ENCODE measurements around the gene ZSWIM5.

ZSWIM5 gene

GRCh38 chr1:45008076-45008475, 198.3 kb downstream of the ZSWIM5 start:
- no peak for DNase-seq
- Histone ChIP-seq H3K9me3 (ENCODE audit: severe bottlenecking) (no peaks in the 10 kb centered on the region), H3K4me3 (ENCODE audit: low read depth, low read length) (no peak overlapping the region), H3K27me3 (ENCODE audit: insufficient read depth, low read depth, severe bottlenecking) (no peaks in the 10 kb centered on the region), H3K36me3 (peaks cover 53% of the 10 kb centered on the region), H3K27ac (no peak overlapping the region)
- no peak for TF ChIP-seq CTCF (IDR thresholded peaks at IDR 0.05; ENCODE audit: low read depth, low read length)

- Histone ChIP-seq H3K9me3 (ENCODE audit: severe bottlenecking) (no peaks in the 10 kb centered on the region), H3K27ac (no peak overlapping the region), H3K4me3 (ENCODE audit: low read depth, low read length) (no peak overlapping the region), H3K36me3 (peaks cover 61% of the 10 kb centered on the region), H3K27me3 (ENCODE audit: insufficient read depth, low read depth, severe bottlenecking) (no peaks in the 10 kb centered on the region)
- no peak for DNase-seq
- TF ChIP-seq CTCF (IDR thresholded peaks at IDR 0.05; ENCODE audit: low read depth, low read length), result no peak
Measured at GRCh38 chr1:45007311-45007710, 199.1 kb downstream of the ZSWIM5 start.

- peaks cover 64% of the 10 kb centered on the region for H3K36me3 ChIP-seq
Measured at GRCh38 chr1:45005761-45006160, 200.6 kb downstream of the ZSWIM5 start.

GRCh38 chr1:45004281-45004920, 202.0 kb downstream of the ZSWIM5 start:
- H3K36me3 ChIP-seq, result peaks cover 62% of the 10 kb centered on the region
- DNase-seq, result no peak
- H3K27ac ChIP-seq, result no peak overlapping the region
- no peaks in the 10 kb centered on the region for H3K27me3 ChIP-seq (ENCODE audit: insufficient read depth, low read depth, severe bottlenecking)
- TF ChIP-seq CTCF (IDR thresholded peaks at IDR 0.05; ENCODE audit: low read depth, low read length), result no peak
- no peaks in the 10 kb centered on the region for H3K9me3 ChIP-seq (ENCODE audit: severe bottlenecking)
- no peak overlapping the region for H3K4me3 ChIP-seq (ENCODE audit: low read depth, low read length)

More at GRCh38 chr1:45005761-45006160, 200.6 kb downstream of the ZSWIM5 start:
- Histone ChIP-seq H3K9me3 (ENCODE audit: severe bottlenecking) (no peaks in the 10 kb centered on the region), H3K27me3 (ENCODE audit: insufficient read depth, low read depth, severe bottlenecking) (no peaks in the 10 kb centered on the region), H3K4me3 (ENCODE audit: low read depth, low read length) (no peak overlapping the region), H3K27ac (no peak overlapping the region)
- TF ChIP-seq CTCF (IDR thresholded peaks at IDR 0.05; ENCODE audit: low read depth, low read length), result no peak
- DNase-seq, result no peak

- H3K4me3 ChIP-seq (ENCODE audit: low read depth, low read length), result no peak overlapping the region
- peaks cover 55% of the 10 kb centered on the region for H3K36me3 ChIP-seq
- no peak for TF ChIP-seq CTCF (IDR thresholded peaks at IDR 0.05; ENCODE audit: low read depth, low read length)
Measured at GRCh38 chr1:45003741-45004140, 202.7 kb downstream of the ZSWIM5 start.

More at GRCh38 chr1:45003741-45004140, 202.7 kb downstream of the ZSWIM5 start:
- no peaks in the 10 kb centered on the region for H3K9me3 ChIP-seq (ENCODE audit: severe bottlenecking)
- H3K27me3 ChIP-seq (ENCODE audit: insufficient read depth, low read depth, severe bottlenecking), result no peaks in the 10 kb centered on the region
- no peak overlapping the region for H3K27ac ChIP-seq
- DNase-seq, result no peak

Measured in WERI-Rb-1 (cell line).